RWPE2 (cell line): Measurements from ENCODE around the gene GPR132.
A peak's percentile ranks its signal among the peaks of the same experiment; 100 is the strongest.

Experiments
- ATAC-seq: fragments of 200-7000 bp; cut with Tn5 transposase; 3 replicates; pipeline ENCODE4 v1.9.1; 2021; ENCODE audit warnings: low read depth
- DNase-seq: peaks from one replicate; pipeline ENCODE4 v3.0.0-alpha.2; 2020; ENCODE audit warnings: low spot score
- H3K27ac ChIP-seq: fragments of 450-650 bp; 2 replicates; pipeline ENCODE4 v1.5.1; 2017; ENCODE audit warnings: mild to moderate bottlenecking; ENCODE audit not compliant: poor library complexity, severe bottlenecking
- H3K27me3 ChIP-seq: fragments of 250-450 bp; sonication (Bioruptor Pico); 2 replicates; pipeline ENCODE4 v1.5.1; 2021; ENCODE audit warnings: mild to moderate bottlenecking, moderate library complexity; ENCODE audit not compliant: insufficient read depth, poor library complexity, severe bottlenecking
- H3K36me3 ChIP-seq: fragments of 250-450 bp; sonication (Bioruptor Pico); 2 replicates; pipeline ENCODE4 v1.5.1; 2020; ENCODE audit warnings: low read depth, mild to moderate bottlenecking, moderate library complexity
- H3K4me1 ChIP-seq: fragments of 250-450 bp; sonication (Bioruptor Pico); 2 replicates; pipeline ENCODE4 v1.5.1; 2021; ENCODE audit warnings: mild to moderate bottlenecking, moderate library complexity; ENCODE audit not compliant: insufficient read depth, poor library complexity, severe bottlenecking
- H3K4me3 ChIP-seq: fragments of 250-450 bp; sonication (Bioruptor Pico); 2 replicates; pipeline ENCODE4 v1.5.1; 2021; ENCODE audit warnings: mild to moderate bottlenecking, moderate library complexity; ENCODE audit not compliant: severe bottlenecking
- H3K9me3 ChIP-seq: fragments of 250-450 bp; sonication (Bioruptor Pico); 2 replicates; pipeline ENCODE4 v1.5.1; 2021; ENCODE audit warnings: mild to moderate bottlenecking, moderate library complexity; ENCODE audit not compliant: severe bottlenecking
- TF ChIP-seq, protein P1 (sequence below): fragments of 450-650 bp; IDR thresholded peaks from one replicate; pipeline ENCODE4 v1.5.1; 2017; ENCODE audit warnings: mild to moderate bottlenecking, moderate library complexity; ENCODE audit not compliant: poor library complexity, severe bottlenecking

Gene GPR132

DNA sequence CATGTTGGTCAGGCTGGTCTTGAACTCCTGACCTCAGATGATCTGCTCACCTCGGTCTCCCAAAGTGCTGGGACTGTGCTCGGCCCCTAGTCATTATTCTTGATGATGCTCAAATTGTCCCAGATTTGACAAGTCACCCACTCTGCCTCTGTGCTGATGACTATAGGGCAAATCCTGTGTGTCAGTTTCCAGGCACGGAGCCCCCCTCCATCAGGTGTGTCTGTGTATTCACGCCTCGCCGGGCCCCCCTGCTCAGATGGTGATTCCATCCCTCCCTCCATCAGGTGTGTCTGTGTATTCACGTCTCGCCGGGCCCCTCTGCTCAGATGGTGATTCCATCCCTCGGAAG is 4.3 kb upstream of the GPR132 start:
- TF ChIP-seq, protein P1, sequence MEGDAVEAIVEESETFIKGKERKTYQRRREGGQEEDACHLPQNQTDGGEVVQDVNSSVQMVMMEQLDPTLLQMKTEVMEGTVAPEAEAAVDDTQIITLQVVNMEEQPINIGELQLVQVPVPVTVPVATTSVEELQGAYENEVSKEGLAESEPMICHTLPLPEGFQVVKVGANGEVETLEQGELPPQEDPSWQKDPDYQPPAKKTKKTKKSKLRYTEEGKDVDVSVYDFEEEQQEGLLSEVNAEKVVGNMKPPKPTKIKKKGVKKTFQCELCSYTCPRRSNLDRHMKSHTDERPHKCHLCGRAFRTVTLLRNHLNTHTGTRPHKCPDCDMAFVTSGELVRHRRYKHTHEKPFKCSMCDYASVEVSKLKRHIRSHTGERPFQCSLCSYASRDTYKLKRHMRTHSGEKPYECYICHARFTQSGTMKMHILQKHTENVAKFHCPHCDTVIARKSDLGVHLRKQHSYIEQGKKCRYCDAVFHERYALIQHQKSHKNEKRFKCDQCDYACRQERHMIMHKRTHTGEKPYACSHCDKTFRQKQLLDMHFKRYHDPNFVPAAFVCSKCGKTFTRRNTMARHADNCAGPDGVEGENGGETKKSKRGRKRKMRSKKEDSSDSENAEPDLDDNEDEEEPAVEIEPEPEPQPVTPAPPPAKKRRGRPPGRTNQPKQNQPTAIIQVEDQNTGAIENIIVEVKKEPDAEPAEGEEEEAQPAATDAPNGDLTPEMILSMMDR: no peak
- no peak for DNase-seq
- no peaks in the 10 kb centered on the region for H3K27me3 ChIP-seq
- H3K9me3 ChIP-seq: no peaks in the 10 kb centered on the region
- no peaks in the 10 kb centered on the region for H3K36me3 ChIP-seq
- ATAC-seq: no peak
- H3K27ac ChIP-seq: no peak overlapping the region
- H3K4me1 ChIP-seq: no peaks in the 10 kb centered on the region
- no peak overlapping the region for H3K4me3 ChIP-seq

- DNase-seq (no peak), ATAC-seq (no peak)
- H3K27ac ChIP-seq: no peak overlapping the region
- H3K27me3 ChIP-seq: no peaks in the 10 kb centered on the region
- TF ChIP-seq, protein P1: no peak
- no peaks in the 10 kb centered on the region for H3K4me1 ChIP-seq
- H3K4me3 ChIP-seq: no peak overlapping the region
- no peaks in the 10 kb centered on the region for H3K36me3 ChIP-seq
- H3K9me3 ChIP-seq: no peaks in the 10 kb centered on the region
Measured at GRCh38 chr14:105068818-105069217, 3.6 kb upstream of the GPR132 start.

GRCh38 chr14:105067969-105068301 is 2.7 kb upstream of the GPR132 start:
- no peaks in the 10 kb centered on the region for H3K36me3 ChIP-seq
- no peak for ATAC-seq
- H3K4me3 ChIP-seq: no peak overlapping the region
- H3K4me1 ChIP-seq: no peaks in the 10 kb centered on the region
- TF ChIP-seq, protein P1: no peak
- H3K9me3 ChIP-seq: no peaks in the 10 kb centered on the region
- no peak overlapping the region for H3K27ac ChIP-seq
- H3K27me3 ChIP-seq: no peaks in the 10 kb centered on the region
- no peak for DNase-seq

DNA sequence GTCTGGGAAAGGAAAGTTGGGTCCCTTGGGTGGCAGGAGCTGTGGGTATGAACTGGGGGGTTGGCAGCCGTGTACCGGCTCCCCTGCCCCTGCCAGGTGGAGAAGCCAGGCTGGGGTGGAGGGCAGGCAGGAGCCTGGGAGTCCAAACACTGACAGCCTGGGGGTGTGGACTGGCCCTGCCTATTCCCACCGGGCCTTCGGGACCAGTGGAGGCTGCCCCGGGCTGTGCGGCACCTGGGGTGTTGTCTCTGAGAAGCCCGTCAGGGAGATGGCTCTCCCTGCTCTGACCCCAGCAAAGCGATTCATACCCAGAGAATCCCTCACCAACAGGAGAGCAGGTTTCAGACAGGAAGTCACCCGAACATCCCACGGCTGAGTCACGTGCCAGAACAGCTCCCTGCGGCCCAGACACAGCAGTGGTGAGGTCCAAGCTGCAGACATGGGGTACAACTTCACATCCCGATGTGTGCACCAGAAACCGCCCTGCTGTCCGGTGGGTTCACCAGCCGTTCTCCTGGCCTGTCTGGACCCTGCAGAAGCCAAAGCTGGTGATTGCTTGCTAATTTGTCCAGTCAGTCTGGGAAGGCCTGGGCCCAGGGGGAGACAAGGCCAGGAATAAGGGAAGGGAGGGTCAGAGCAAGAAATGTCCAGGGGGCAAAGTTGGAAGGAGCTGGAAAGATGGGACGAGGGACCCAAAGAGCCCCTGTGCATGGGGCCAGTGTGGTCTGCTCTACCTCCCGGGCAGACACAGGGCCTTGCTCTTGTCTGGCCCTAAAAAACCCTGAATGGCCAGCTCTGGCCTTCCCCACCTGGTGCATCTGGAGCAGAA is 2.1 kb upstream of the GPR132 start:
- no peak overlapping the region for H3K27ac ChIP-seq
- H3K36me3 ChIP-seq: no peaks in the 10 kb centered on the region
- H3K4me3 ChIP-seq: no peak overlapping the region
- no peaks in the 10 kb centered on the region for H3K4me1 ChIP-seq
- ATAC-seq (peak; percentile 52), DNase-seq (peak; percentile 73)
- H3K27me3 ChIP-seq: no peaks in the 10 kb centered on the region
- H3K9me3 ChIP-seq: no peaks in the 10 kb centered on the region
- TF ChIP-seq, protein P1: no peak
